GM12874 (cell line): Measurements from ENCODE around the gene PHACTR2.

ENCODE experiments used
- CTCF ChIP-seq: IDR thresholded peaks from 2 replicates; pipeline ENCODE4 v1.5.1; 2011; ENCODE audit warnings: low read depth, mild to moderate bottlenecking, control low read depth, low read length, moderate library complexity; ENCODE audit not compliant: insufficient read depth

Gene PHACTR2

GRCh38 chr6:143674483-143675381 is 3.0 kb upstream of the PHACTR2 start:
- no peak for TF ChIP-seq CTCF

GRCh38 chr6:143675382-143675900 is 2.3 kb upstream of the PHACTR2 start:
- no peak for TF ChIP-seq CTCF

GRCh38 chr6:143675946-143676345 is 1.8 kb upstream of the PHACTR2 start:
- TF ChIP-seq CTCF = no peak

GRCh38 chr6:143676437-143677045 is 1.2 kb upstream of the PHACTR2 start:
- TF ChIP-seq CTCF = no peak

- TF ChIP-seq CTCF = no peak
Observed at GRCh38 chr6:143677577-143677890, 231 bp upstream of the PHACTR2 start.

GRCh38 chr6:143679041-143679440 is 1.3 kb downstream of the PHACTR2 start:
- no peak for TF ChIP-seq CTCF

- no peak for TF ChIP-seq CTCF
Observed at GRCh38 chr6:143680141-143680540, 2.4 kb downstream of the PHACTR2 start.
